Smooth muscle cell of the coronary artery (primary cell): ENCODE results near the gene WDR55. TPM values are rescaled to one million over a fixed set of nuclear protein-coding genes. Genes with fewer than 3 reads are reported as not detected.

Experiments
- total RNA-seq: library from RNA; depleted of rRNA; stranded (reverse); fragments of >200 nt; gene quantifications from 2 replicates; pipeline ENCODE4 v1.2.3, GENCODE V29; 2014; ENCODE audit warnings: low replicate concordance

WDR55 gene, protein sequence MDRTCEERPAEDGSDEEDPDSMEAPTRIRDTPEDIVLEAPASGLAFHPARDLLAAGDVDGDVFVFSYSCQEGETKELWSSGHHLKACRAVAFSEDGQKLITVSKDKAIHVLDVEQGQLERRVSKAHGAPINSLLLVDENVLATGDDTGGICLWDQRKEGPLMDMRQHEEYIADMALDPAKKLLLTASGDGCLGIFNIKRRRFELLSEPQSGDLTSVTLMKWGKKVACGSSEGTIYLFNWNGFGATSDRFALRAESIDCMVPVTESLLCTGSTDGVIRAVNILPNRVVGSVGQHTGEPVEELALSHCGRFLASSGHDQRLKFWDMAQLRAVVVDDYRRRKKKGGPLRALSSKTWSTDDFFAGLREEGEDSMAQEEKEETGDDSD
- total RNA-seq: 25.9 and 27.7 TPM in 2 replicates

DNA sequence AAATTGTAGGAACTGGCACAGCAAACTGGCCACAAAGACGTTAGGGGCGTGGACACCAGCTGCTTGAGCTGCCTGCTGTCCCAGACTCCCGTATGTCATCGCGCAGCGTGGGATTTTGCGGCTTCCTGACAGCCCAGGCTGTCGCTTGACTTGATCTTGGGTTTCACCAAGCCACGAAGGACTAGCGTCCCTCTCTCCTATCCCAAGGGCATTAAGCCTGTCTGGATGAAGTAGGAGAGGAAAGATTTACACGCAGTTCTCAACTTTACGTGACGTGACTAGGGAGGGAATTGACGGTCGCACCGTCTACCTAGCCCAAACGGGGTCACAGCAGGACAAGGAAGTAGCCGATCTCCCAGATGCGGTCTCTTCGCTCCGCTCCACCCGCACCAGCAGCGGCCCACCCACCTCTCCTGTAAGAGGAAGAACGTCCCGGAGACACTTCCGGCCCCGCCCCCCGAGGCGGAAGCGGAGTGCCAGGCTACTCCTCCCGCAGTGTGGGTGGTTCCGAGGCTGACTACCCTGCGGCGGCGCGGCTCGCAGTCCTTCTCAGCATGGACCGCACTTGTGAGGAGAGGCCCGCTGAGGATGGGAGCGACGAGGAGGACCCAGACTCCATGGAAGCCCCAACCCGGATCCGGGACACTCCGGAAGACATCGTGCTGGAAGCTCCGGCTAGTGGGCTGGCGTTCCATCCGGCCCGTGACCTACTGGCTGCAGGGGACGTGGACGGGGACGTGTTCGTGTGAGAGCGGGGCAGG lies at the start of gene WDR55:
Gene WDR55 (plus strand): TSS at position 546 of the 761 bp plus-strand sequence. CDS start 9 bp downstream, at position 555.

DNA sequence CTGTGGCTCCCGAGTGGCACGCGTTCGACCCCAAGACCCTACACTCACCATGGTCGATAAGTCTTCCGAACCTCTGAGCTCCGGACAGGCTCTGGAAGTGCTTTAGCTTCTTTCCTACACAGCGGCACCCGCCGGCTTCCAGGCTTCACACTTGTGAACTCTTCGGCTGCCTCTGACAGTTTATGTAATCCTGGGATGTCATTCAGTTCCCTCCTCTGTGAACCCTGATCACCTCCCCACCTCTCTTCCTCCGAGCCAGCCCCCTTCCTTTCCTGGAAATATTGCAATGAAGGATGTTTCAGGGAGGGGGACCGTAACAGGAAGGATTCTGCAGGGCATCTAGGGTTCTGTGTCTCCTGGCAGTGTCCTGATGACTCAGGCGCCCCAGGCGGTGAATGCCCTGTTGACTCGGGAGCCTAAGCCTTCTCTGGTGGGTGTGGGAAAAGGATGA lies 31.7 kb upstream of the WDR55 start, which contains the start of gene CD14:
Gene CD14 (minus strand): TSS at position 155 of the 451 bp plus-strand sequence. CDS start 104 bp downstream, at position 51.

DNA sequence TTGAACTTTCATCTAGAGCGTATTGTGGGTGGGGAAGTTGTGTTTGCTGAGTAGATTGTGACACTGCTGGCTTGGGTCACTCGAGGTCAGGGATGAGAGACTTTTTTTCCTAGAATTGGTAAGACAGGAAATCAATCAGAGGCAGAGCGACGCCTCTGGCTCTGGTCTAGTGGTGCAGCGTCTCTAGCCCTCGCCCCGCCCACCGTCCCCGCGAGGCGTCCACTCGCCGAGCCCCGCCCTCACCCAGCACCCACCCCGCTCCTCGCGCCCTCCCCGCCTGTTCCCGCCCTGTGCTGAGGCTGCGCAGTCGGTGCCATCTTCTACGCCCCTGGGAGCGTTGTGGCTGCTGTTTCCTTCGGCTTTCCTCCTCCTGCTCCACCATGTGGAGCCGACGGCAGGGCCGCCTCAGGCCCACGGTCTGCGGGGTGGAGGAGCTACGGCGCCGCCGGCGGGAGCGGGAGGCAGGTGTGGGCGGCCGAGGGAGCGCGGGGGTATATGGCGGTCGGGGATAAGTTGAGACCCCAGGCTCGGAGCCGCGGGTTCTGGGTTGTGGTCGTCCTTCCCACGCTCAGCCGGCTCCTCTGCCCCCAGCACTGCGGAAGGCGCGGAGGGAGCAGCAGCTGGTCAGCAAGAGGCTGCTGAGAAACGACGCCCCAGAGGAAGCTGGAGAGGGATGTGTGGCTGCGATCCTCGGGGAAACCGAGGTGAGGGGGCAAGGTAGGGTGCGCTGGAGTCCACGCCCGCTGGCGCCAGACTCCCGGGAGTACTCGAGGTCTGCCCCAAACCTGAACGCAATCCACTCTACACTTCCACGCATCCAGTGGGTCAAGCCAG lies 25.3 kb upstream of the WDR55 start, which contains the start of gene TMCO6:
Gene TMCO6 (plus strand): TSS at position 304 of the 834 bp plus-strand sequence. CDS start 77 bp downstream, at position 381.

DNA sequence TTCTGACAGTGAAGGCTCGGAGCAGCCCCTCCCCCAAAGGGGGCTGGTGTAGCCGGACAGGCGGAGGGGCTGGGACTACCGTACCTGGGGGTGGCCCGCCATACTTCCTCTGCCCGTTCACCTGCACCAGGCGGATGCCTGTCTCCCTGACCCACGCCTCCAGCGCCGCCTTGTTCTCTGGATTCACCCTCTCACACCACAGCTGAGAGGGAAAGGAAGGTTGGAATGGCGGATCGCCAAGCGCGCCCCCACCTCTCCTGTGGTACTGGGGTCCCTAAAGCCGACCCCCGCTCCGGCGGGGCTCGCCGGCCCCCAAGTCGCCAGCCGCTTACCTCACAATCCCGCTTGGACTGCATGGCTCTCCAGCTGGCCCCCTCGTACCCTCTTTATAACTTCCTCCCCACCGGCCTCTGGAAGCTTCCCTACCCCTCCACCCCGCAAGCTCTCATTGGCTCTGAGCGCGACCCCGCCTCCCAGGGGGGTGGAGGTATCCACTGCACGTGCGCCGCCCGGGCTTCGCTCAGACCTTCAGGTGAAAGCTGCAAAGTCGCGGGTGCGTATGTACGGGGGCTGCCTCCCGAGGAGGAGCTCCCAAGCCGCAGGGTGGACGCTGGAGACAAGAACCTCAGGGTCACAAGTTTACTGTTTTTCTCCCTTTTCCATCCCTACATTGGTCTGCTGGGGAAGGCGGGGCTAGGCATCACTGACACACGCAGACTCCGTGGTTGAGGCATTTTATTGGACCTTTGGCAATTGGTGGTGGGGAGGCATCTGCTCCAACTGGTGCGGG lies 8.7 kb downstream of the WDR55 start, which contains the start of gene DND1:
Gene DND1 (minus strand): TSS at position 390 of the 790 bp plus-strand sequence. CDS start 34 bp downstream, at position 356.

DNA sequence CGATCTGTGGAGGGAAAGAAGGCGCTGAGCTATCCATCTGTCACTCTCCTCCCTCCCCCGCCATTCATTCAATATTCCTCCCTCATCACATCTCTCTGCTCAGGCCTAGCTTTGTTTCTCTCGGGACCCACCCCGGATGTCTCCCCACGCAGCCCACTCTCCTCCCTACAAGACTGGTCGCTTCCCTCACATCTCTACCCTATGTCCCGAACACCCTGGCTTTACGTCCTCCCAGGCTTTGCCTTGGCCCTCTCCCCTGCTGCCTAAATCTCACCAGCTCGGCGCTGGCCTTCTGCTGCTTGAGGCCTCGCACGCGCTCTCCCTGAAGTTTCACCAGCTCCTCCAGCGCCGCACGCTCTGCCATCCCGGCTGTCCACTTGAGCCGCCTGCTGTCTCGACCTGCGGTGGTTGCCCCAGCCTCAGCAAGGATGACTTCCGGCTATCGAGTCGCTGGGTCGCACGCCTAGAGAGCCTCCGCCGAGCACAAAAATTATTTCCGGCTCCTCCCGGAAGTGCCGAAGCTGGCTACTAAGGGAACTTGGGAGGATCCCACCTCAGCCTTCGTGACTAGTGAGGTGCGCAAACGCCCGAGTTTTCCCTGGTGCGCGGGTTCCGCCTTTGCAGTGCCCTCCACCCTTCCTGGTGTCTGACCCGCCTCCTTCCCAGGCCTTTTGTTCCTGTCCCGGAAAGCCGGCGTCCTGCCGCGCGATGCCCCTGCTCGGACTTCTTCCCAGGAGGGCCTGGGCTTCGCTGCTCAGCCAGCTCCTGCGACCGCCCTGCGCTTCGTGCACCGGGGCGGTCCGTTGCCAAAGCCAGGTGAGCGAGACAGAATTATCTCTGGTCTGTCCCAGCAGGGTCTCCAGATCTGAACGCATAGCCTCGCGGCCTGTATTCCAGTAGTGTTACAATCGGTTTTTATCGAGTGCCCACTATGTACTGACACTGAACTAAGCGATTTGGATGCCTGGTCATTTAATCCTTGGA lies 26.5 kb downstream of the WDR55 start, which contains the start of the genes HARS1 and HARS2:
Gene HARS1 (minus strand): TSS at position 430 of the 984 bp plus-strand sequence. CDS start 66 bp downstream, at position 364.
Gene HARS2 (plus strand): TSS at position 515 of the 984 bp plus-strand sequence. CDS start 194 bp downstream, at position 709.

DNA sequence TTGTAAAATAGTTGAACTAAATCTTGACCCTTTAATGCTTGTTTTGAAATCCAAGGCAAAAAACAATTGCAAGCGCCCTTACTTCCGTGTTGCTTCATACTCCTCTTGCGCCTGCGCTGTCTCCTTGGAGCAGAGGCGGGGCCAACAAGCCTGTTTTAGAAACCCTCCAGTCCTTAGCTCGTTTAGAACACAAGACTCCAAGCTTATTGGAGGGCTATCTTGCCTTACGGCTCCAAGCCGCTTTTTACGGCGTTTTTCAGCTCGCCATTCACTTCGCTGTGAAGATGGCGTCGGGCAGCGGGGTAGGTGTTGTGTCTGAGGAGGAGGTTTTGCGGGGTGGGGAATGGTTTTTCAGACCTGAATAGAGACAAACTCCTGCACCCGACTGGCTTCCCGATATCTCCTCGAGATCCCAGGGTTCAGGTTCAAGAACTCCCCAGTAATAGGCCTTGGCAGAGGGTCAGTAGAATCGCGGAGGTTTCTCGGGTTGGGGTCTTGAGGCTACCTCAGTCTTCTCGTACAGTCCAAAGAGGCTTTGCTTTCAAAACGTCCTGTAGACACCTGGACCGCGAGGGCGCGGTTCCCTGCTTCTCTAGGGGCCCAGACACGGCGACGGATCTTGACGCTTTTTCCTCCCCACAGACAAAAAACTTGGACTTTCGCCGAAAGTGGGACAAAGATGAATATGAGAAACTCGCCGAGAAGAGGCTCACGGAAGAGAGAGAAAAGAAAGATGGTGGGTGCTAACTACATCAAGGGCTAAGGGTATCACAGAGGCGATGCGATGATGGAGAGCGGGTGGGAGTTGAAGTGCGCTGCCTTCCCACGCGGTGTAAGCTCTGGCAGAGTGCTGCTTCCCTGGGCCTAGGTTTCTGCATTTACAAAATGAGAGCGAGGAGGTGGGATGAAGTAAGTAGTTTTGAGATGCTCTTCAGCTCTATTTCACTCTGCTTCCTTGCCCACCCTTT lies 35.8 kb downstream of the WDR55 start, which contains the start of gene ZMAT2:
Gene ZMAT2 (plus strand): TSS at position 271 of the 968 bp plus-strand sequence. CDS start 14 bp downstream, at position 285.

Other genes with a start within 250 kb of the WDR55 start
- gene EIF4EBP3, start 117.2 kb upstream of the WDR55 start, total RNA-seq: 0.90 and 3.7 TPM in 2 replicates
- 18.5 and 69.7 TPM in 2 replicates for gene SRA1, start 107.4 kb upstream of the WDR55 start, total RNA-seq
- 22.9 and 38.1 TPM in 2 replicates for gene APBB3, start 100.3 kb upstream of the WDR55 start, total RNA-seq
- gene SLC35A4, start 100.1 kb upstream of the WDR55 start, total RNA-seq: 16.8 and 29.5 TPM in 2 replicates
- 2.8 and 107 TPM in 2 replicates for gene CD14, start 31.7 kb upstream of the WDR55 start, total RNA-seq
- 9.0 and 13.5 TPM in 2 replicates for gene TMCO6, start 25.5 kb upstream of the WDR55 start, total RNA-seq
- 84.9 and 115 TPM in 2 replicates for gene NDUFA2, start 17.3 kb upstream of the WDR55 start, total RNA-seq
- gene IK, start 17.1 kb upstream of the WDR55 start, total RNA-seq: 107 and 212 TPM in 2 replicates
- gene DND1, start 8.7 kb downstream of the WDR55 start, total RNA-seq: 0.30 TPM in 1 of 2 replicates, not detected in the other
- 67.7 and 92.6 TPM in 2 replicates for gene HARS1, start 26.5 kb downstream of the WDR55 start, total RNA-seq
- 24.1 and 27.4 TPM in 2 replicates for gene HARS2, start 26.6 kb downstream of the WDR55 start, total RNA-seq
- 63.1 and 94.5 TPM in 2 replicates for gene ZMAT2, start 35.5 kb downstream of the WDR55 start, total RNA-seq
- gene PCDHA1, start 121.2 kb downstream of the WDR55 start, total RNA-seq: 0.08 TPM in 1 of 2 replicates, not detected in the other
- gene PCDHA2, start 129.9 kb downstream of the WDR55 start, total RNA-seq: 0.08 and 0.12 TPM in 2 replicates
- gene PCDHA3, start 136.2 kb downstream of the WDR55 start, total RNA-seq: 0.15 and 0.70 TPM in 2 replicates
- 0.23 and 0.82 TPM in 2 replicates for gene PCDHA4, start 142.2 kb downstream of the WDR55 start, total RNA-seq
- 0.08 TPM in 1 of 2 replicates, not detected in the other for gene PCDHA5, start 156.7 kb downstream of the WDR55 start, total RNA-seq
- gene PCDHA6, start 163.1 kb downstream of the WDR55 start, total RNA-seq: 0.53 and 2.9 TPM in 2 replicates
- 0.75 and 1.5 TPM in 2 replicates for gene PCDHA7, start 169.4 kb downstream of the WDR55 start, total RNA-seq
- under 0.01 and 0.47 TPM in 2 replicates for gene PCDHA8, start 176.3 kb downstream of the WDR55 start, total RNA-seq
- gene PCDHA9, start 183.5 kb downstream of the WDR55 start, total RNA-seq: under 0.01 and 0.23 TPM in 2 replicates
- 0.08 and 1.4 TPM in 2 replicates for gene PCDHA10, start 191.0 kb downstream of the WDR55 start, total RNA-seq
- 0.15 and 0.59 TPM in 2 replicates for gene PCDHA11, start 204.1 kb downstream of the WDR55 start, total RNA-seq
- gene PCDHA12, start 210.4 kb downstream of the WDR55 start, total RNA-seq: 0.15 and 0.59 TPM in 2 replicates
- 0.08 and 0.59 TPM in 2 replicates for gene PCDHA13, start 217.2 kb downstream of the WDR55 start, total RNA-seq